Activated CD8-positive, alpha-beta memory T cell treated with anti-CD3 and anti-CD28 coated beads, Interleukin-2, amount 50 U/mL, for 1 hour (primary cell): ENCODE data around the gene TENM4.
"Not testable (repeated sequence)": the region's sequence is repeated elsewhere in the genome, so short reads cannot be mapped to it uniquely, and the experiment has no call there.

Experiments
- DNase-seq: peaks from one replicate; pipeline ENCODE4 v3.0.0-alpha.2; 2020; ENCODE audit errors: extremely low read depth

The TENM4 gene

GRCh38 chr11:78902771-78903507 is 537.9 kb downstream of the TENM4 start:
- no peak for DNase-seq

DNA sequence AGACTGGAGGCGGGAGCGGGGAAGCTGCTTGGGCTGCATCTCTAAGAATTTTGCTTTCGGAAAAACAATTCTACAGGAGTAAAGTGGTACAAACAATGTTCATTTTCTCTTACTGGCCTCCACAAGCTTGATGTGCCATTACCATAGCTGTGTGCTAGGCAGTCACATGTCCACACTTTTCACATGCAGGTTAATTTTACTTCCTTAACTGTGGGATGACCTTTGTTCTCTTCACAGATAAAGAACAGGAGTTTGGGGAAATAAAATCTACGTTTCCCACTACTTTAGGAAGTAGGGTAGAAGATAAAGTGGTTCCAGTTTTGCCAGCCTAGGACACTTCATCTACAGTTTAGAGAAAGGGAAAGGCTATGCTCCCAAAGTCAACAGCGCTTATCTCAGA is 539.0 kb downstream of the TENM4 start:
- DNase-seq: no peak

DNA sequence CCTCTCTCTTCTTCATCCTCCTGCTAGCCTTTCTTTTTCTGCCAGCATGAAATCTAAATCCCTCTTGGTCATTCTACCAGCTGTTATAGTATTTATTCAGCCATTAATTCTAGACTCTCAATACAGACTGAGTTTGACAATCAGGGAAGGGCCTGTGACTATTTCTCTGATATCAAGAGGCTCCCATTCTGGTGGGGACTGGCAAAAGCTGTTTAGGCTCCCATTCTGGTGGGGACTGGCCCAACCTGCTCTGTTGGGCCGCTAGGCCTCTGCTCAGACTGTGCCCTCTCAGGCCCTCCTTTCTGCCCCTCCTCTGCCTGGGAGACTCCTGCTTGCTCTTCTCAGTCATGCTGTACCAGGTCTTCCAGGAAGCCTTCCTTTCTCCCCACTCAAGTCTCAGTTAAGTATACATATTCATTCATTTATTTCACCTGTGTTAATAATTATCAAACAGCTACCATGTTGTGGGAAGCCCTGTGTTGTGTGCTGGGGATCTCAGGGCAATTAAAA is 542.5 kb downstream of the TENM4 start:
- no peak for DNase-seq

DNA sequence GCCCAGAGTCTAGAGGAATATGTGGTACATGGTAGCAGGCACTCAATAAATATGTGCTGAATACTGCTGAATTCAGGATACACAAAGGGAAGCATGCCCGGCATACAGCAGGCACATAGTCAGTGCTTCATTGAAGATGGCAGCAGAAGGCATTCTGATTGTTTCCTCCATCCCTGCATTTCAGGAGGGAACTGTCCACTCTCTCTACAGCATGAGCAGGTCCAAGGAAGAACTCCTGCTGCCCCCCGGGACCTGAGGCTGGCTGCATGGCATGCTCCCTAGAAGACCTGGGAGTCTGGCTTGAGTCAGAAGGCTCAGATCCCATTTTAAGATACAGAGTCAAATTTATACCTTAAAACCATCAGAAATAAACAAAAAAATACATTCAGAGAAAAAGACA is 546.8 kb downstream of the TENM4 start:
- no peak for DNase-seq

GRCh38 chr11:78889698-78890097 is 551.1 kb downstream of the TENM4 start:
- DNase-seq: no peak

GRCh38 chr11:78886616-78887015 is 554.2 kb downstream of the TENM4 start:
- no peak for DNase-seq

GRCh38 chr11:78884761-78885160 is 556.1 kb downstream of the TENM4 start:
- no peak for DNase-seq

DNA sequence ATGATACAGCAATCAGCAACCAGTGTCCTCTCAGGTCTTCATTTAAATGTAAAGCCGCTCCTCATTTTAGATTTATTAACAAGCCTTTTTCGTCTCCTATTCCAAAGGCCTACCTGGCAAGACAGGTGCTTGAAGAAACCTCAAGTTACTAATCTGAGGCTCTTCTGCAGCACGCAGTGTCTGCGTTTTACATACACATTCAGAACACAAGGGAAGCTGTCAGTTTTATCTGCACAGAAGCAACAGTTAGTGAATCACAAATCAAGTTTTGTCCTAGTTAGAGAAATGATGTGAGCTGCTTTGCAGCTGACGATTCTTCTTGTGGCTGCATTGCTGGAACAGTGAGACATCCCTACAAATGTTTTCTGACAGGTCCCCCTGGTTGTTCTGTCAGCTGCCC is 557.3 kb downstream of the TENM4 start:
- DNase-seq: no peak

DNA sequence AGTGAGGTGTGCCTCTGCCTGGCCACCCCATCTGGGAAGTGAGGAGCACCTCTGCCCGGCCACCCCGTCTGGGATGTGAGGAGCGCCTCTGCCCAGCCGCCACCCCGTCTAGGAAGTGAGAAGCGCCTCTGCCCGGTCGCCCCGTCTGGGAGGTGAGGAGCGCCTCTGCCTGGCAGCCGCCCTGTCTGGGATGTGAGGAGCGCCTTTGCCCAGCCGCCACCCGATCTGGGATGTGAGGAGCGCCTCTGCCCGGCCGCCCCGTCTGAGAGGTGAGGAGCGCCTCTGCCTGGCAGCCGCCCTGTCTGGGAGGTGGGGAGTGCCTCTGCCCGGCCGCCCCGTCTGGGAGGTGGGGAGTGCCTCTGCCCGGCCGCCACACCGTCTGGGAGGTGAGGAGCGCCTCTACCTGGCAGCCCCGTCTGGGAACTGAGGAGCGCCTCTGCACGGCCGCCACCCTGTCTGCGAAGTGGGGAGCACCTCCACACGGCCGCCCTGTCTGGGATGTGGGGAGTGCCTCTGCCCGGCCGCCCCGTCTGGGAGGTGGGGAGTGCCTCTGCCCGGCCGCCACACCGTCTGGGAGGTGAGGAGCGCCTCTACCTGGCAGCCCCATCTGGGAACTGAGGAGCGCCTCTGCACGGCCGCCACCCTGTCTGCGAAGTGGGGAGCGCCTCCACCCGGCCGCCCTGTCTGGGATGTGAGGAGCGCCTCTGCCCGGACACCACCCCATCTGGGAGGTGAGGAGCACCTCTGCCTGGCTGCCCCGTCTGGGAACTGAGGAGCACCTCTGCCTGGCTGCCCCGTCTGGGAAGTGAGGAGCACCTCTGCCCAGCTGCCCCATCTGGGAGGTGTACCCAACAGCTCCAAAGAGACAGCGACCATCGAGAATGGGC is 561.5 kb downstream of the TENM4 start:
- DNase-seq: not testable (repeated sequence)

DNA sequence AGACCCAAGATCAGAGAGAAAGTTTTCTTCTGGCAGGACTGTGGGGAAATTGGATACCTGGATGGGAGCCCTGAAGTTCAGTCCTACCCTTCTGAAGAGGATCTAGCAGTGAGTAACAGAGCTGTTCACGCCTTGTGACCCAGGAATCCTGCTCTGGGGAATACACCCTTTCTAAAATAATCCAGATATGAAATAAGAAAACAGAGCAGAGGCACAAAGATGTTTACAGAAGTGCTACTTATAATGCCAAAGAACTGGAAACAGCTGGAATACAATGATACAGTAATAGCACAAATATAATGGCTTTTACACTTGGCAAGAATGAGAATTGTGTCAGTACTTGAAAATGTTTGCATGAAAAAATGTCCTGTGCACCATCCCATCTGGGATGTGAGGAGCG is 562.2 kb downstream of the TENM4 start:
- DNase-seq: no peak

- no peak for DNase-seq
Measured at GRCh38 chr11:78876676-78877075, 564.2 kb downstream of the TENM4 start.

GRCh38 chr11:78870655-78871054 is 570.2 kb downstream of the TENM4 start:
- no peak for DNase-seq

DNA sequence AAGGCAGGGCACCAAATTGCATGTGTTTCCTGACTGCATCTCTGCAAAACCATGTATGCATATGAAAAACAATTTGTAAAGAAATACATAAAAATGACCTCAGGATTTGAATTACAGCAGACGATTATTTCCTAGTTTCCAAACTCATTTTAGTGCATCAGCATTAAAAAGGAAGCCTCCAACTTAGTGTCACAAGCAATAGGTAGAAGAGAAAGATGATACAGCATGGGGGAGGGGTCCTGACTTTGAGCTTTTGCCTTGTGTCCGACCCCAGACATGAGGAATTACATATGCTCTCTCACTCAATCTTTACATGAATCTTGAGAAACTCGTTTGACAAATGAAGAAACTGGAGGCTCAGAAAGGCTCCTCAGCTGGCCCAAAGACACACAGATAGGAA is 571.5 kb downstream of the TENM4 start:
- no peak for DNase-seq

DNA sequence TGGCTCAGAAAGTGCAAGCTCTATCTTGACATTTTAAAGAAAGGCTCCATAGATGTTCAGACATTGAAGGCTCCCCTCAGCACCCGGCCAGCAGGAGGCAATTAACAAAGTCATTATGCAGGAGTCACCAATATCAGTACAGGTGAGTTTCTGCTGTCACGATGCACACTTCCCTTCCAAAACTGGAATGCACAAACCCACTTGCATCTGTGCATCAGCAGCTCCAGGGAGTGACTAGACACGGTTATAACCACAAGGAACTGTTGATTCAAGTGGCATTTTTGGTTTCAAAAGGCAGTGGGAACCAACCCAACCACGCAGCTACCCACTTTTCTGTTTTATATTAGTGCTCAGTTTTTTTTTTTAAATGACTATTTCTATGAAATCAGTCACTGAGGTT is 572.3 kb downstream of the TENM4 start:
- no peak for DNase-seq

- DNase-seq: no peak
Measured at GRCh38 chr11:78860720-78861422, 580.0 kb downstream of the TENM4 start.

DNA sequence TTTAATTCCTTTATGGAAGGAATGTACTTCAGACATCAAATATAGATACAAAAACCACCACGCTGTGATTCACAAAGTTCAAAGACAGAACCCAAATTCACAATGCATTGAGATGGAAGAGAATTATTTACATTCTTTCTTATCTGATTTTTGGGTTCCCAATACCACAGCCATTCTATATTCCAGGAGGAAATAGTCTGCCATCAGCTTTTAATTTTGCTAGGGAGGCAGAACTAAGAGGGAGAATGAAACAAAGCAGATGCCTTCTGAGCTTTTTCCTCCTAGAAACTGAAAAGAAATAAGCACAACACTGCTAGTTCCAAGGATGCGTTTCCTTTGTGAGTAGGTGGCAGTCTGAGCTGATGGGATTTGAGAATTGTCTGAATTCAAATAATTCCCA is 583.1 kb downstream of the TENM4 start:
- DNase-seq: no peak

DNA sequence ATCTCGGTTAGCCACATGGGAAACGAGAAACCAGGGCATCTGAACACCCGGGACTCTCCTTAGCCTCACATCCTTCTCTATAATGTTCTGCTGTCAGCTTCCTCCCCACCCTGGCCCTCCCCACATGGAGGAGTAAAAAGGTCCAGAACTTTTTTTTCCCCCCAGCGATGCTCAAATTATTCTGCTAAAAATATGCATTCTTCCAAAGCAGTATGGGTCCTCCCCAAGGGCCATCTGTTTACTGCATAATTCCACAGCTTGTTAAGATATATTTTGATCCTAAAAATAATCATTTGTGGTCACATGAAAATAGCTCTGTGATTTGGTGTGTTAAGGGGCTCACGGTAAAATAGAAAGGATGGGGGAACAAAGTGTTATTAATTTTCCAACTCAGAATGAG is 584.6 kb downstream of the TENM4 start:
- DNase-seq: no peak

- no peak for DNase-seq
Measured at GRCh38 chr11:78855116-78855515, 585.7 kb downstream of the TENM4 start.

- no peak for DNase-seq
Measured at GRCh38 chr11:78853521-78853920, 587.3 kb downstream of the TENM4 start.

- no peak for DNase-seq
Measured at GRCh38 chr11:78851878-78852586, 588.8 kb downstream of the TENM4 start.

- DNase-seq: no peak
Measured at GRCh38 chr11:78850078-78850477, 590.8 kb downstream of the TENM4 start.

DNA sequence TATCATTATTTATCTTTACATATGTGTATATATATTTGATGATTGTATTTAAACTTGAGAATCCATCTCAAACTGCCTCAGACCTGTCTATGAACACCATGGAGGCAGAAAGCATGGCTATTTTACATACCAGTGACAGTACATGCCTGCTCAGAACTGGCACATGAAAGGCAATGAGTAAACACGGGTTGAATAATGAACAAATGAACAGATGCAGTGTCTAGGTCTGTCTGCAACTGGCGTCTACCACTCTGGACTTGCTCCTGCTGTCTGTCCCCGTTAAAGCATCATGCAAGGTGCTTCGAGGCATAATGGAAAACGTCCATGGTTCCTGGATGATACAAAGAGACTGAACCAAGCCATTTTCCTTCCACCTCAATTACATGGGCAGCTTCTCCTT is 594.6 kb downstream of the TENM4 start:
- no peak for DNase-seq
